NT2/D1 (cell line): ENCODE results near the gene PRDM11.

Experiments
- YY1 ChIP-seq: IDR thresholded peaks from 2 replicates; pipeline ENCODE4 v1.6.1; 2011; ENCODE audit not compliant: insufficient read length, insufficient read depth
- ZNF274 ChIP-seq: IDR thresholded peaks from 2 replicates; pipeline ENCODE4 v1.6.1; 2011; ENCODE audit warnings: mild to moderate bottlenecking, low read depth, low read length

- TF ChIP-seq ZNF274 (no peak), YY1 (no peak)
These were observed 7.8 kb downstream of the PRDM11 start for GRCh38 chr11:45154276-45154675.
